Effector CD4-positive, alpha-beta T cell (primary cell): ENCODE data around the gene PFDN5.

Source experiments
- DNase-seq: peaks from one replicate; pipeline ENCODE4 v3.0.0-alpha.2; 2020
- total RNA-seq: gene quantifications from one replicate; lab custom pipeline; 2026; lab: John Stamatoyannopoulos, UW

The PFDN5 gene
- 12.0 reads per million, percentile 35 among the genes with 10 or more reads in this experiment for total RNA-seq

DNA sequence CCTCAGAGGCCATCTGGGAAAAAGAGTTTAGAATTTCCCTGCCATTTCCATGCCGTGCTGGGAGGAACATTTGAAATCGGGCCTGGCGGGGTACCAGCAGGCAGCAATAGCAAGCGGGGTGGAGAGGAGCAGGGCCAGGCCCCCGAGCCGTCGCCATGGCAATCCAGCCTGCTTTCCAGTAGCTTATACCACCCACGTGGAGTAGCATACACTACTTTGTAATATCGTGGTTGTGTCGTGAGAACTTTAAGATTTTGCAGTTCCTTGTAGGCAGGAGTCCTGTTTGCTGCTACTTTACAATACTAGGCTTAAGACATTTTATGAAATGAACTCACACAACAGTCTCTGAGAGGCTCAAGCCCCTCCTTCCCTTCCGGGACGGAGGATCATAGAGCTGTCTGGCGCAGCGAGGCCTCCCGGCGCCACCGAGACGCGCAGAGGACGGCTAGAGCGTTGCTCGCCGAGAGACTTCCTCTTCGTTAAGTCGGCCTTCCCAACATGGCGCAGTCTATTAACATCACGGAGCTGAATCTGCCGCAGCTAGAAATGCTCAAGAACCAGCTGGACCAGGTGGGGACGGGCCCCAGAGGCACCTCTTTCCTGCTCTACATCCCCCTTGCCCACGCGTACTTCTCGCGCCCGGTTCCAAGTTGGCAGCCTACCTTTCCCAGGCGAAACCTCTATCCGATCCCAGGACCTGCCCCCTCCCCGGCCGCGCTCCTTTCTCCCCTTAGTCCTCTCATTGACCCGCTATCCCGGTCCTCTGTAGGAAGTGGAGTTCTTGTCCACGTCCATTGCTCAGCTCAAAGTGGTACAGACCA lies at the start of gene PFDN5:
PFDN5 (plus strand) TSS at position 473 of the 821 bp plus-strand sequence; CDS start at position 499, 26 bp downstream.
- peak; percentile 81 for DNase-seq

DNA sequence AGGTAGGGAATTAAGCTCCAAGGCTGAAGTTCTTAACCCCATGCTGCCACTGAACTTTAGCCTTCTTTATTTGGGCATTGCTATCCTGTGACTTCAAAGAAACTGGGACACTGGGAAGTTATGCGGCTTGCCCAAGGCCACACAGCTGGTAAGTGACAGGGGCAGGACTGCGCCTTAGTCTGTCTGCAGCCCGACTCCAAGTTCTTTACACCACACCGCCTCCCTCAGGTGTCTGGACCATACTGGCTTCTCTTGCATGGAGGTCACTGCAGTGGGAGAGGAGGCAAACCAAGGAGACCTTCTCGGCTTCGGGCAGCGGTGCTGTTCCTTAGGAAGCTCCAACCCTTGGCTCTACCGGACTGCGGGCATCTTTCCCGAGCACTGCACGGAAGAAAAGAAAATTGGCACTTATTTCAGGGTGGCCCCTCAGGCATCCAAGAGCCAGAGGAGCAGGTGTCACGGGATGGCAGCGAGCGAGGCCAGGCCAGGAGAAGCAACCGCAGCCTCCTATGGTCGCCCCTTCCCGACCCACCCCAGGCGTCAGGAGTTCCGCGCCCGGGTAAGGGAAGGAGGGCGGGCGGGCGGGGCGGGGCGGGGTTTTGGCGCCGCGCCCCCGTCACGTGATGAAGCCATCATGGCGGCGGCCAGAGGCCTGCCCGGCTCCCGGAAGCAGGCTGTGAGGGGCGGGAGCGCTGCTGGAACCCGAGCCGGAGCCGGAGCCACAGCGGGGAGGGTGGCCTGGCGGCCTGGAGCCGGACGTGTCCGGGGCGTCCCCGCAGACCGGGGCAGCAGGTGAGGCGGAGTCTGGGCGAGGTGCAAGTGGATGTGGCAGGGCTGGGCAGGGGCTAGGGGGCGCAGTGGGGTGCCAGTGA lies 43.6 kb upstream of the PFDN5 start:
- DNase-seq = peak; percentile 63

DNA sequence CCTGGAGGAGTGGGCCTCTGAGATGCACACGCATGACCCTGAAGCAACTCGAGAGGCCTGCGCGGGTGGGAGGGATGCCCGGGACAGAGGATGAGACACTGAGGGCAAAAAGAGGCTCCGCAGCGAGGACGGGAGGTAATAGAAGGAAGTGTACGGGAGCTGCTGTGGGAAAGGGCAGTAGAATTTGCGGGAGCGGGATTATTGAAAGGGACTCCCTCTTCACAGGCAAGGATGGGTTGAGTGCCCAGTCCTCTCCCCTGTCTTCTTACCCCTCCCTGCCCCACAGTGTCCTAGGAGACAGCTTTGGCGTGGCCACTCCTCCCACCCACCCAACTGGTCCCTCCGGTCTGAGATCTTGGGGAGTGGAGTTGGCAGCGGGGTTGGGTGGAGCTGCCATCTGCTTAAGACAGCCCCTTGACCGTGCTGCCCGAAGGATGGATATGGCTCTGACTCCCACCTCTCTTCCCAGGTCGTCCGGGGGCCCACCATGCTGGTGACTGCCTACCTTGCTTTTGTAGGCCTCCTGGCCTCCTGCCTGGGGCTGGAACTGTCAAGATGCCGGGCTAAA lies 42.9 kb upstream of the PFDN5 start:
- no peak for DNase-seq

DNA sequence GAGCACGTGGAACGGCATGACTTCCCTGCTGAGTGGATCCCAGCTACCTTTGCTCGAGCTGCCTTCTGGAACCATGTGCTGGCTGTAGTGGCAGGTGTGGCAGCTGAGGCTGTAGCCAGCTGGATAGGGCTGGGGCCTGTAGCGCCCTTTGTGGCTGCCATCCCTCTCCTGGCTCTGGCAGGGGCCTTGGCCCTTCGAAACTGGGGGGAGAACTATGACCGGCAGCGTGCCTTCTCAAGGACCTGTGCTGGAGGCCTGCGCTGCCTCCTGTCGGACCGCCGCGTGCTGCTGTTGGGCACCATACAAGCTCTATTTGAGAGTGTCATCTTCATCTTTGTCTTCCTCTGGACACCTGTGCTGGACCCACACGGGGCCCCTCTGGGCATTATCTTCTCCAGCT lies 42.0 kb upstream of the PFDN5 start:
- DNase-seq = no peak

DNA sequence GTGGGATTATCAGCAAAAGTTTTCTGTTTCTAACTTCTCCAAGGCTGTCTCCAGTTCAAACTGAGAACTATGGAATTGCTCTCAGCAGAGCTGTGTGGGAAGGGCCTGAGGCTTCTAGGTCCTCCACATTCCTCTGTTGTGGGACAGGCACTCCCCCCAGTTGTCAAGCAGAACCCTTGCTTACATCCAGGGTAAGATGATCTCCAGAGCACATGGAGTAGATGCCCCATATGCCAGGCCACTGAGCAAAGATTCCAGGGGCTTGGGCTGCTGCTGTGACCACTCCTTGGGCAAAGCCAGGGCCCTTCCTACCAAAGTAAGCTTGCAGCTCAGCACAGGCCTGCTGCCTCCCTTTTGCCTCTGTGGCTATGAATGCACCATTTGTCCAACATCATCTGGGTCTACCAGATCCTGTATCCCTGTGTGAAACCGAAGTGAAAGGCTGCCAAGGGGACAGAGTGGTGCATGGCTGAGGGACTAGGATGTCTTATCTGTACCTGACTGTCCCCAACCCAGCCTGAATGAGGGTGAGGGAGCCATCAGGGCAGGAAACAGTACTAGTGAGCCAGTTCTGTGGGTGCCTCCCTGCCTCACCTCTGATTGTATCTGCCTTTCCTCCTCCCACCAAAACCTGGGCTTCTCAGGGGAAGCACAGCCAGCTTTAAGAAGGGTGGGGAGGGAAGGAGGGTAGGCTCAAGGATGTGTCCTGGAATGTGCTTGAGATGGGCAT lies 40.4 kb upstream of the PFDN5 start:
- DNase-seq = no peak

DNA sequence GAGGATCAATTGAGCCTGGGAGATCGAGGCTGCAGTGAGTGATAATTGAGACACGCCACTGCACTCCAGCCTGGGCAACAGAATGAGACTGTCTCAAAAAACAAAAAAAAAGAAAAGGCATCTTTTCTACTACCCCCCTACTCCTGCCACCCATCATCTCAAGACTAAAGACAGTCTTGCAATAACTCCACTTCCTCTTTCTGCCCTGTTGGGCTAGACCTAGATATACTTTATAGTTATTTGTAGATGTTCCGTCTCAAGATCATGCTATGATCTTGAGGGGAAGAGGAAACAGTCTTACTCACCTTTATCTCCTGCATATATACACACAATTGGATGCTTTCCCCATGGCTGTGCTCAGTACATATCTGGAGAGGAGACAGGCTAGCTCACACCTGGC lies 39.3 kb upstream of the PFDN5 start:
- no peak for DNase-seq

DNA sequence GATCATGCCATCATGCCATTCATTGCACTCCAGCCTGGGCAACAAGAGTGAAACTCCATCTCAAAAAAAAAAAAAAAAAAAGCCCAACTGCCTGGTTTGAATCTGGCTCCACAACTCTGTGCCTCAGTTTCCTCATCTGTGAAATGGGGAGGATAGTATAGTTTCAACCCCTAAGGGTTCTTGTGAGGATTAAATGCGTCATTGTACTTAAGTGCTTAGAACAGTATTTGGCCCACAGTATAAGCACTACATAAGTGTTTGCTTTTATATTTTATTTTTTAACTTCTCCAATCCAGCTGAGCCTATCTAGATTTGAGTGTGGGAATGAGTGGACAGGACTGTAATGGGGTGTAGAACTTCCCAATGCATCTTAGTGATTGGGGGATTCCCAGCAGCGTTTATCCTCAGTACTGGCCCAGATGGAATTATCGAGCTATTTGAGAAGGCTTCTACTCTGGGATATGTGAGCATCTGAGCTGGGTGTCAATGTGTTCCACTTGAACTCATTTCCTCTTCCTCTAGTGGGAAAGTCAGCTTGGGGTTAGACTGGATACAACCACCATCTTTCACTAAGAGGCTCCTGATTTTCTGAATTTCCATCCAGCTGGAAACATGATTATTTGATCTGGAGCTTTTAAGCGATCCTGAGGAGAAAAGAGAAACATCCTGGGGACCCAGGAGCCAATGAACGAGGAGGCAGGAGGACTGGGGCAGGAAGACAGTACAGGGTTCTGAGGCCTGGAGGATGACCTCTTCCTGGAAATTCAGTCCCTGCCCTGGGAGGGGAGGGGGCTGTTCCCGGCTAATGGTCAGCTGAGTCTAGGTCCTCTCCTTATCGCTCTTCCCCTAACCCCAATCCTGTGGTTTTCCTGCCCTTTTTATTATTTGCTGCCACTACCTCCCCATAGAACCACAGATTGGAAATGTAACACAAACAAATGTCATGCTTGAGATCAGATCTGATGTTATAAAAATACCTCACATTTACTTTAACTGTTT lies 36.5 kb upstream of the PFDN5 start:
- no peak for DNase-seq

DNA sequence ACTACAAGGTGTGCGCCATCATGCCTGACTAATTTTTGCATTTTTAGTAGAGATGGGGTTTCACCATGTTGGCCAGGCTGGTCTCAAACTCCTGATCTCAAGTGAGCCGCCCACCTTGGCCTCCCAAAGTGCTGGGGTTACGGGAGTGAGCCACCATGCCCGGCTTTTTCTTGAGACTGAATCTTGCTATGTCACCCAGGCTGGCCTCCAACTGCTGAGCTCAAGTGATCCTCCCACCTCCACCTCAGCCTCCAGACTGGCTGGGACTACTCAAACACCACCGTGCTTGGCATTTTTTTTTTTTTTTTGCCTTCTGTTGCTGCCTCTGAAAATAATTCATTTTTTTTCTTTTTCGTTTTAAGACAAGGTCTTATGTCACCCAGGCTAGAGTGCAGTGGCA lies 35.5 kb upstream of the PFDN5 start:
- DNase-seq = no peak

DNA sequence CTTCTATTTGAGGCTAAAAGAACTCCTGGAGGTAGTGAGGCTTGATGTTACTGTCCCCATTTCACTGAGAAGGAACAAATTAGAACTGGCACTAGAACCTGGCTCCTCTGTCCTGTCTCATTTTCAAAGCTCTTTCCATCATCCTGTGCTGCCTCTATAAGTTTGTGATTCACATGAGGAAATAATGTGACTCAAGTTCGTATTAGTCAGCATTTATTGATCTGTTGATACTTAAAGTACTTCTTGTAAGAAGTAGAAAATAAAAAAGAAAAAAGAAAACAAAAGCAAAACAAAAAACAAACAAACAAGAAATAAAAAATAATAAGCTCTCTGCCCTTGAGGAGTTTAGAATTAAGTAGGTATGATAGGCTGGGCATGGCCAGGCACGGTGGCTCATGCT lies 29.6 kb upstream of the PFDN5 start:
- no peak for DNase-seq

DNA sequence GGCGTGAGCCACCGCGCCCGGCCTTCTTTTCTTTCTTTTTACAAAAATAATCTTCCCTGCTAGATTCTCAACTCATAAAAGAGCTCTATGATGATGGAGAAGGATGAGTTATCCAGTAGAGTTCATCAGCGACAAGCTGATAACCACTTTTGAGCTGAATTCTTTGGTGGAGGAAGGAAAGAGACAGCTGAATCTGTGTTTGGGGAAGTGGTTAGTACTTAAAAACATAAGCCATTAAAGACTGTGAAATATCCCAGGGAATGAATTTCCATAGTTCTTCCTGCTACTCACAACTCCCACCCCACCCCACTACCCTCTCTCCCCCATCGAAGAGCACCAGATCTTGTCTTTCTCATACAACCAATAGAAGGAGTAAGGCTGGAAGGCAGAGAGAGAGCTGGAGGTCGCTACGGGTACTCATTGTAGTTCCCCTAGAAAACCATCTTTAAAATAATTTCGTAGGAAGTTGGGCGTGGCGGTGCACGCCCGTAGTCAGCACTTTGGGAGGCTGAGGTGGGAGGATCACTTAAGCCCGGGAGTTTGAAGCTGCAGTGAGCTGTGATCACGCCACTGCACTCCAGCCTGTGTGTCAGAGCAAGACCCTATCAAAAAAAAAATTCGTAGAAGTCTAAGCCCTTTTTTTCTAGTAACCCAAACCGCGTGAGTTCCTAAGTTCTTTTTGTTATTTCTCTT lies 27.9 kb upstream of the PFDN5 start:
- no peak for DNase-seq

DNA sequence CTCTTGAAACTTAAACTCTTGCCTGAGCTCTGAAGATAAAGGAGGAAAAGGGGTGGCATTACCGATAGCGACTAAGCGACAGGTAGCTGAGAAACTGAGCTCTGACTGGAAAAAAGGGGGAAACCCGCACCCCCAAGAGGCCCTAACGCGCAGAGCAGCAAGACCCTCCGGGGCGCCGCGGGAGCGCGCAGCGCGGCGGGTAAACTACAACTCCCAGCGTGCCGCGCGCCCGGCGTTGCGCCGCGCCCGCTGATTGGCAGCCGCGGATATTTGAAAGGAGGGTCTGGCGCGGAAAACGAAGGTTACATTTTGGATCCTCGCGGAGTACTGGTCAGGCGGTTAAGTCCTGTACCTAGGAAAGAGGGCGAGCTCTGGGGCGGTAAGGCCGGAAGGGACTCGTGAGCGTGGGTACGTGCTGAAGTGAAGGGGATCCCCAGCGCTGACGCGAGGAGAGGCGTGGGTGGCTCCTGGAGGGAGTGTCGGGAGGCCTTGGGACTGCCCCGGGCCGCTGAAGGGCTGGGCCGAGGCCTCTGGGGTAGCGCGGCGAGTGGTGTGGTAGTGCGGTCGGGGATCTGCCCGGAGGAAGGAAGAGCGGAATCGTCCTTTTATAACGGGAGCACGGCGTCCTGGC lies 27.2 kb upstream of the PFDN5 start, which contains the start of gene ESPL1:
ESPL1 (plus strand) TSS at position 301 of the 631 bp plus-strand sequence. CDS start 468 bp downstream, outside the sequence.
- DNase-seq = peak; percentile 74

DNA sequence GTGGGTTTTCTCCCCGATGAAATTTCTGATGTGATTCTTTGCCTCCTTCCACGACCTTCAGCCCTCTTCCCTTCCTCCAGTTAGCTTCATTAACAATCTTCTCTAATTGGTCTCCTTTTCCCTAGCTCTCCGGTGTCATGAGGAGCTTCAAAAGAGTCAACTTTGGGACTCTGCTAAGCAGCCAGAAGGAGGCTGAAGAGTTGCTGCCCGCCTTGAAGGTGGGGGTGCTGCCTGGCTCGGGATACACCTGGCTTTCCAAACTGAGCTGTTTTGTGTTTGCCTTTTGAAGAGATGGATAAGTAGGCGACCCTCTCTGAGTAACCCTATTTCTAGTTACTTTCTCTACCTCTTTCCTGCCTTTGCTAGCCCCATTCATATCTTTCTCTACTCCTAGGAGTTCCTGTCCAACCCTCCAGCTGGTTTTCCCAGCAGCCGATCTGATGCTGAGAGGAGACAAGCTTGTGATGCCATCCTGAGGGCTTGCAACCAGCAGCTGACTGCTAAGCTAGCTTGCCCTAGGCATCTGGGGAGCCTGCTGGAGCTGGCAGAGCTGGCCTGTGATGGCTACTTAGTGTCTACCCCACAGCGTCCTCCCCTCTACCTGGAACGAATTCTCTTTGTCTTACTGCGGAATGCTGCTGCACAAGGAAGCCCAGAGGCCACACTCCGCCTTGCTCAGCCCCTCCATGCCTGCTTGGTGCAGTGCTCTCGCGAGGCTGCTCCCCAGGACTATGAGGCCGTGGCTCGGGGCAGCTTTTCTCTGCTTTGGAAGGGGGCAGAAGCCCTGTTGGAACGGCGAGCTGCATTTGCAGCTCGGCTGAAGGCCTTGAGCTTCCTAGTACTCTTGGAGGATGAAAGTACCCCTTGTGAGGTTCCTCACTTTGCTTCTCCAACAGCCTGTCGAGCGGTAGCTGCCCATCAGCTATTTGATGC lies 26.4 kb upstream of the PFDN5 start:
- DNase-seq = no peak

DNA sequence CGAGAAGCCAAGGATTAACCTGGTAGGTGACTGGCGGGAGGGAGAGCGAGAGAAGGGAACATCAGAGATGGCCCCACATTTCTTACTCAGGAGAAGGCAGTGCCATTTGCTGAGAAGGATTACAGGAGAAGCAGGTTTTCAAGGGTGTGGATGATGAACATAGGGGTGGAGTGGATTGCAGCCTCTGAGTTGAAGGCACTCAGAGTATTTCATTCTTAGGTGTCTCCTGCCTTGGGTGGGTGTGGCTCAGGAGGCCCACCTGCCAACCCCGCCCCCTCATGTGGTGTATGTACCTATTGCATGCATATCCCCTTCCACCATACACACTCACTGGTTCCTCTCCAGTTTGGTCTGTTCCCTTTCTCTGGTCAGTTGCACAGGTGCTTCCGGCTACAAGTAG lies 20.9 kb upstream of the PFDN5 start:
- DNase-seq = no peak

DNA sequence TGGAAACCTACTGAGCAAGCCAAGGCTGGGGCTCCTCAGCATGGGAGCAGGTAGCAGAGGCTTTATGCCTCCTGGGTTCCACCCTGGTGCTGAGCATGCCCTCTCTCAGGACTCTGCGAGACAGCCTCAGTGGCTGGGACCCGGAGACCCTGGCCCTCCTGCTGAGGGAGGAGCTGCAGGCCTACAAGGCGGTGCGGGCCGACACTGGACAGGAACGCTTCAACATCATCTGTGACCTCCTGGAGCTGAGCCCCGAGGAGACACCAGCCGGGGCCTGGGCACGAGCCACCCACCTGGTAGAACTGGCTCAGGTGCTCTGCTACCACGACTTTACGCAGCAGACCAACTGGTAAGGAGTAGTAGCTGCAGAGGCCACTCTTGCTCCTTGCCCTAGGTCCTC lies 18.8 kb upstream of the PFDN5 start:
- DNase-seq = no peak

DNA sequence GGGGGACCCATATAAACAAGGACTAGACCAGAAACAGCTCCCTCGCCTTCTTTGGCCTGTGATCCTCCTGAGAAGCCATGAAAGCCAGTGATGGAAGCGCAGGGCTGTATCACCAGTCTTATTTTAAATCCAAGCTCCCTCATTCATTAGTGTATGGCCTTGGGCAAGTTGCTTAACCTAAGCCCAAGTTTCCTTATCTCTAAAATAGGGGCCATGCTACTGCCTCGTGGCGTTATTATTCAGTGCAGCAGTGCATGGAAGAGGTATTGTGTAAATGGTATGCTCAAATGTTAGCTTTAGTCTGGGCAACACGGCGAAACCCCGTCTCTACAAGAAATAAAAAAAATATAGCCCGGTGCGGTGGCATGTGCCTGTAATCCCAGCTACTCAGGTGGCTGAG lies 17.4 kb upstream of the PFDN5 start:
- no peak for DNase-seq

DNA sequence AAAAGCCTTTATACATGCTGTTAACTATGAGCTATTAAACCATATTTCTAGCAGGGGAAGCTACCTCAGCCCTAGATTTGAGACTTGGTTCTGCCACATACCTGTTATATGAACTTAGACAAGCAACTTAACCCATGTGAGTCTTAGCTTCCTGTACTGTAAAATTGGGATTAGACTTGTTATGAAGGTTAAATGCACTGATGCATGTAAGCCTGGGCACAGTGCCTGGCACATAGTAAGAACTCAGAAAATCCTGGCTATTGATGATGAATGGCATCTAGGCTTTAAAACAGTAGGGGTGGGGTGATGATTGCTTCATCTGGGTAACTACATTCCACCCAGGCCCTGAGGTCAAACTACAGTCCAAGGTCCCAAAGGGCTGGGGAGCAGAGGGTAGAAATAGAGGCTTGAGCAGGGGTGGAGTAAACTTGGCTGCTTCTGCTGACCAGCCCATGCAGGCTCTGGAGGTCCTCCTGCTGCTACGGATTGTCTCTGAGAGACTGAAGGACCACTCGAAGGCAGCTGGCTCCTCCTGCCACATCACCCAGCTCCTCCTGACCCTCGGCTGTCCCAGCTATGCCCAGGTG lies 16.0 kb upstream of the PFDN5 start:
- no peak for DNase-seq

DNA sequence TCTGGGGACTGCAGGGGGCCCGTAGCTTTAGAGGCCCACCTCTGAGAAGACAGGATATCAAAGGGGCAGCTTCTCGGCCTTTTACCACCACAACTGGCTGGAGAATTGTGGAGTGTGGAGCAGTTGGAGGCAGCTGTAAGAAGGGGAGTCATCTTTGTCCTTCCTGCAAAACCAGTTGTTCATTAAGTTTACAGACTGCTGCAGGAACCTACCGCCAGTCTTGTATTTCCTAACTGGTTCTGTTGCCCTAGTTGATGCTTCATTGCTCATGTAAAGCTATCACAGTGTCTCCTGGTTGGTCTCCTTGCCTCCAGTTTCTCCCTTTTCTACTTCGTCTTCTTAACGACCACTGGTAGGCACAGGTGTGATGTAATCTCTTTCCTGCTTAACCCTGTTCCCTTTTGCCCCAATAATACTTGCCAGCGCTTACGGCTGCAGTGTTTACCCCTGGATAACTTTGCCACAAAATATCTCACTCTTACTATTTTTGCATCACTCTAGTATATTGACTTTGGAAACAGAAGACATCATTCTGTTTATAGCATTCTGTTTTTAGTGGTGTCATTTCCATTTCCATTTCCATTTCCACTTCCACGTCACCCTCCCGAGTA lies 15.3 kb upstream of the PFDN5 start:
- no peak for DNase-seq

DNA sequence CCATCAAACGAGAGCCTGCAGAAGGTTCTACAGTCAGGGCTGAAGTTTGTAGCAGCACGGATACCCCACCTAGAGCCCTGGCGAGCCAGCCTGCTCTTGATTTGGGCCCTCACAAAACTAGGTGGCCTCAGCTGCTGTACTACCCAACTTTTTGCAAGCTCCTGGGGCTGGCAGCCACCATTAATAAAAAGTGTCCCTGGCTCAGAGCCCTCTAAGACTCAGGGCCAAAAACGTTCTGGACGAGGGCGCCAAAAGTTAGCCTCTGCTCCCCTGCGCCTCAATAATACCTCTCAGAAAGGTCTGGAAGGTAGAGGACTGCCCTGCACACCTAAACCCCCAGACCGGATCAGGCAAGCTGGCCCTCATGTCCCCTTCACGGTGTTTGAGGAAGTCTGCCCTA lies 8.9 kb upstream of the PFDN5 start:
- no peak for DNase-seq
